ENCODE measurements around the gene PSEN2. TPM values are rescaled to one million over a fixed set of nuclear protein-coding genes. Genes with fewer than 3 reads are reported as not detected.

PSEN2 gene
- total RNA-seq, 1 donor from 2014 or later = 173 TPM

GRCh38 chr1:226884116-226884625, 13.8 kb downstream of the PSEN2 start:
- H3K9ac ChIP-seq (ENCODE audit: low read depth in 1 of 3, low read length in 3 of 3) = no peak overlapping the region
- H3K27me3 ChIP-seq (ENCODE audit: control insufficient read depth in 3 of 3, insufficient read depth in 3 of 3, low read length in 3 of 3) = no peaks in the 10 kb centered on the region
- H3K4me1 ChIP-seq (ENCODE audit: control insufficient read depth in 3 of 3, insufficient read depth in 3 of 3, low read length in 3 of 3) = peaks cover 12 to 26% (median 18%) of the 10 kb centered on the region in 3 donors
- no peak overlapping the region for H3K27ac ChIP-seq (ENCODE audit: low read depth, low read length)
- H3K9me3 ChIP-seq (ENCODE audit: control insufficient read depth in 3 of 3, low read length in 3 of 3) = no peaks in the 10 kb centered on the region
- no peak overlapping the region for H3K4me3 ChIP-seq (ENCODE audit: low read length in 3 of 3)
- peaks cover 25 to 41% (median 36%) of the 10 kb centered on the region in 3 donors for H3K36me3 ChIP-seq (ENCODE audit: control insufficient read depth in 3 of 3, insufficient read depth in 3 of 3, low read length in 3 of 3)

DNA sequence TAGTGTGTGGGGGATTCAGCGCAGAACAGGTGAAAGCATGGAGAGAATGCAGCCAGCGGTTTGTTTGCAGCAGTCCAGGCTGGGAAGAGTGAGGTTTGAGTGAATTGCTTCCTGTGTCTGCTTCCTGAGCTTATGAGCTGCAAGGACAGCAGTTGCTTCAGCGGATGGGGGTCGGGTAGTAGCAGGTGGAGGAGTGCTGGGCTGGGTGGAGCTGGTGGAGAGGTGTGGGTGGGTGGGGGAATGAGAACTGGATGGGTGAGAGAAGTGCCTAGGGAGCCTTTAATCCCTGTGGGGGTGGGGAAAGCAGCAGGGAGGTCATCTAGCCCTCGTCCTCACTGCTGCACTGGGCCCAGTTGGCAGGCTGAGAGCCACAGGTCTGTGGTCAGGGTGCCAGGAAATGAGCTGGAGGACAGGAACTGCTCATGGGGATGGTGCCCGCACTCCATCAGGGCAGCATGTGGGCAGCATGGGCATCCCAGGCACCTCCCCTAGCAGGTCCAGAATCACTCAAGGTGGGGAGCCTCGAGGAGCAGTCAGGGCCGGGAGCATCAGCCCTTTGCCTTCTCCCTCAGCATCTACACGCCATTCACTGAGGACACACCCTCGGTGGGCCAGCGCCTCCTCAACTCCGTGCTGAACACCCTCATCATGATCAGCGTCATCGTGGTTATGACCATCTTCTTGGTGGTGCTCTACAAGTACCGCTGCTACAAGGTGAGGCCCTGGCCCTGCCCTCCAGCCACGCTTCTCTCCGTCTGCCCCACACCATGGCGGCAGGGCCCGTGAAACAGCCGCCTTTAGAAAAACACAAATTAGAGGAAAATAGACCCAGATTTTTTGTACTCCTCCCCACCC, 14.8 kb downstream of the PSEN2 start:
- H3K9me3 ChIP-seq (ENCODE audit: control insufficient read depth in 3 of 3, low read length in 3 of 3) = no peaks in the 10 kb centered on the region
- no peak overlapping the region for H3K27ac ChIP-seq (ENCODE audit: low read depth, low read length)
- peaks cover 12 to 26% (median 18%) of the 10 kb centered on the region in 3 donors for H3K4me1 ChIP-seq (ENCODE audit: control insufficient read depth in 3 of 3, insufficient read depth in 3 of 3, low read length in 3 of 3)
- H3K4me3 ChIP-seq (ENCODE audit: low read length in 3 of 3) = no peak overlapping the region
- H3K9ac ChIP-seq (ENCODE audit: low read depth in 1 of 3, low read length in 3 of 3) = no peak overlapping the region
- no peaks in the 10 kb centered on the region for H3K27me3 ChIP-seq (ENCODE audit: control insufficient read depth in 3 of 3, insufficient read depth in 3 of 3, low read length in 3 of 3)
- H3K36me3 ChIP-seq (ENCODE audit: control insufficient read depth in 3 of 3, insufficient read depth in 3 of 3, low read length in 3 of 3) = peaks cover 33 to 39% (median 37%) of the 10 kb centered on the region in 3 donors

DNA sequence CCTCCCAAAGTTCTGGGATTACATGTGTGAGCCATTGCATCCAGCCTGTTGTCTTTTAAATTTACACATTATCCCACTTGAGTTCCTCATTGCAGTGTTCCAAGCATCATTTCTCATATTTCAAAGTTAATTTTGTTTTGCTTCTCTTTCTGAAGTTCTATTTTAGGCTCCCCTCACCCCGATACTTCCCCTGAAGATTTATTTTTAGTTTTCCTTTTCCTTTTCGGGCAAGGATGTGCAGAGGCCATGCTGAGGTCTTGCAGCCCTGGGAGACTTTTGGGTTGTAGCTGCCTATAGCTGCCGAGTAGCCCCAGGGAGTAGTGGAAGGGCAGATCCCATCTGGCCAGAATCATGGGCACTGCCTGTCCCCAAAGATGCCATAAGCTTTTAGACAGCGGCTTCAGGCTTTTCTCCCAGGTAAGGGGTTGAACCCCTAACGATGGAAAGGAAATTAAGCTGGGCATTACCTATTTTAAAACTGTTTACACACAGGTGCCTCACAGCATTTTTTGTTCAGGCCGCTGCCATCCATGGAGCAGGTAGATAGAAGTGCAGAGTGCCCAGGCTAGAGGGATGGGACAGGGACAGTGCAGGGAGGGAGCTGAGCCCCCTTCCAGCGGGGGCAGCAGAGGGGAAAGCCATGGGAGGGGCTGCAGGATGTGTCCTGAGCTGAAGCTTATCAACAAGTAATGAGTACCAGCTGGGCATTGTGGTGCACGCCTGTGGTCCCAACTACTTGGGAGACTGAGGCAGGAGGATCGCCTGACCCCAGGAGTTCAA, 15.9 kb downstream of the PSEN2 start:
- no peaks in the 10 kb centered on the region for H3K27me3 ChIP-seq (ENCODE audit: control insufficient read depth in 3 of 3, insufficient read depth in 3 of 3, low read length in 3 of 3)
- peaks cover 12 to 26% (median 18%) of the 10 kb centered on the region in 3 donors for H3K4me1 ChIP-seq (ENCODE audit: control insufficient read depth in 3 of 3, insufficient read depth in 3 of 3, low read length in 3 of 3)
- H3K27ac ChIP-seq (ENCODE audit: low read depth, low read length) = no peak overlapping the region
- no peaks in the 10 kb centered on the region for H3K9me3 ChIP-seq (ENCODE audit: control insufficient read depth in 3 of 3, low read length in 3 of 3)
- no peak overlapping the region for H3K9ac ChIP-seq (ENCODE audit: low read depth in 1 of 3, low read length in 3 of 3)
- H3K4me3 ChIP-seq (ENCODE audit: low read length in 3 of 3) = no peak overlapping the region
- H3K36me3 ChIP-seq (ENCODE audit: control insufficient read depth in 3 of 3, insufficient read depth in 3 of 3, low read length in 3 of 3) = peaks cover 37 to 45% (median 43%) of the 10 kb centered on the region in 3 donors

DNA sequence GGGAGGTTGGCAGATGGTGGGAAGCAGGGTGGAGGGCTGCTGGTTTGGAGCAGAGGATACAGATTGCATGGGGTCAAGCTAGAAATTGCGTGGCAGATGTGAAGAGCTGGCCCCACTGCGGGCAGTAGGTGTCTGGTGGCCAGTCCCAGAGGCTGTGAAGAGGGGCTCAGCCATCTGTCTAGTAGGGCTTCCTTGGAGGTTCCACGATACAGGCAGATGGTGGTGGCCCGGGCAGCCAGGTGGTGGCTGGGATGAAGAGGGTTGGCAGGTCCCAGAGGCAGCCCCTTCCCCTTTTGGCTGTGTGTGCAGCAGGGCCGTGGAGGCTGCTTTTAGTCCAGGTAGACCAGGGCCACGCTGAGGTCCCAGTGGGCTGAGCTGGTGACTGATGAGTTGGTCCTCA, 16.6 kb downstream of the PSEN2 start:
- Histone ChIP-seq H3K9ac (ENCODE audit: low read depth in 1 of 3, low read length in 3 of 3) (no peak overlapping the region), H3K27ac (ENCODE audit: low read depth, low read length) (no peak overlapping the region), H3K4me3 (ENCODE audit: low read length in 3 of 3) (no peak overlapping the region), H3K4me1 (ENCODE audit: control insufficient read depth in 3 of 3, insufficient read depth in 3 of 3, low read length in 3 of 3) (peaks cover 10 to 24% (median 17%) of the 10 kb centered on the region in 3 donors), H3K9me3 (ENCODE audit: control insufficient read depth in 3 of 3, low read length in 3 of 3) (no peaks in the 10 kb centered on the region), H3K36me3 (ENCODE audit: control insufficient read depth in 3 of 3, insufficient read depth in 3 of 3, low read length in 3 of 3) (peaks cover 43 to 48% (median 43%) of the 10 kb centered on the region in 3 donors), H3K27me3 (ENCODE audit: control insufficient read depth in 3 of 3, insufficient read depth in 3 of 3, low read length in 3 of 3) (no peaks in the 10 kb centered on the region)

DNA sequence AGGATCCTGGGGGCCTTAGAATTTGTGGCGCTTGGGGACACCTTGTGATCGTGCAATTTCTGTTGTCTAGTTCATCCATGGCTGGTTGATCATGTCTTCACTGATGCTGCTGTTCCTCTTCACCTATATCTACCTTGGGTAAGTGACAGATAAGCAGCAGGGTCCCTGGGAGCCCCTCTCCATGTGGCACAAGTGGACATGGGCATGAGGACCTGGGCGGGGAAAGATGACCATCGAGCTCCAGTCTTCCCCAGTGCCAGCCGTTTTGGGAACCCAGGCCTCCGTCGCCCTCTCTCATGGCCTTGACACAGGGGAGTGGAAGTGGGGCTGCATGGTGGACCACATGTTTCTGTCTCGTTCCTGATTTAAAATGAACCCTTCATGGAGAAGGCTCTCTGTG, 17.6 kb downstream of the PSEN2 start:
- H3K27me3 ChIP-seq (ENCODE audit: control insufficient read depth in 3 of 3, insufficient read depth in 3 of 3, low read length in 3 of 3) = no peaks in the 10 kb centered on the region
- H3K9me3 ChIP-seq (ENCODE audit: control insufficient read depth in 3 of 3, low read length in 3 of 3) = no peaks in the 10 kb centered on the region
- H3K27ac ChIP-seq (ENCODE audit: low read depth, low read length) = no peak overlapping the region
- no peak overlapping the region for H3K4me3 ChIP-seq (ENCODE audit: low read length in 3 of 3)
- no peak overlapping the region for H3K9ac ChIP-seq (ENCODE audit: low read depth in 1 of 3, low read length in 3 of 3)
- H3K4me1 ChIP-seq (ENCODE audit: control insufficient read depth in 3 of 3, insufficient read depth in 3 of 3, low read length in 3 of 3) = peaks cover 8 to 15% (median 10%) of the 10 kb centered on the region in 3 donors
- H3K36me3 ChIP-seq (ENCODE audit: control insufficient read depth in 3 of 3, insufficient read depth in 3 of 3, low read length in 3 of 3) = peaks cover 44 to 56% (median 49%) of the 10 kb centered on the region in 3 donors

DNA sequence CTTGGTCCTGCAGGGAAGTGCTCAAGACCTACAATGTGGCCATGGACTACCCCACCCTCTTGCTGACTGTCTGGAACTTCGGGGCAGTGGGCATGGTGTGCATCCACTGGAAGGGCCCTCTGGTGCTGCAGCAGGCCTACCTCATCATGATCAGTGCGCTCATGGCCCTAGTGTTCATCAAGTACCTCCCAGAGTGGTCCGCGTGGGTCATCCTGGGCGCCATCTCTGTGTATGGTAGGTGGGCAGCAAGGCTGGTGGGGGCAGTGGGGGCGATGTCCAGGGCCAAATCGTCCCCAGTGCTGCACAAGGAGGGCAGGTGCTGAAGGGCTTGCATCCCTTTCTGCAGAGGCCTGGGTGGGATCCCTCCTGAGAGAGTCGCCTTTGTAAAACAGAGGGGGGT, 18.4 kb downstream of the PSEN2 start:
- Histone ChIP-seq H3K9ac (ENCODE audit: low read depth in 1 of 3, low read length in 3 of 3) (no peak overlapping the region), H3K4me3 (ENCODE audit: low read length in 3 of 3) (no peak overlapping the region), H3K9me3 (ENCODE audit: control insufficient read depth in 3 of 3, low read length in 3 of 3) (no peaks in the 10 kb centered on the region), H3K4me1 (ENCODE audit: control insufficient read depth in 3 of 3, insufficient read depth in 3 of 3, low read length in 3 of 3) (peaks cover 5 to 11% (median 10%) of the 10 kb centered on the region in 3 donors), H3K27ac (ENCODE audit: low read depth, low read length) (no peak overlapping the region), H3K27me3 (ENCODE audit: control insufficient read depth in 3 of 3, insufficient read depth in 3 of 3, low read length in 3 of 3) (no peaks in the 10 kb centered on the region), H3K36me3 (ENCODE audit: control insufficient read depth in 3 of 3, insufficient read depth in 3 of 3, low read length in 3 of 3) (peaks cover 44 to 56% (median 50%) of the 10 kb centered on the region in 3 donors)

GRCh38 chr1:226889616-226890330, 19.4 kb downstream of the PSEN2 start:
- Histone ChIP-seq H3K9me3 (ENCODE audit: control insufficient read depth in 3 of 3, low read length in 3 of 3) (no peaks in the 10 kb centered on the region), H3K9ac (ENCODE audit: low read depth in 1 of 3, low read length in 3 of 3) (no peak overlapping the region), H3K4me3 (ENCODE audit: low read length in 3 of 3) (no peak overlapping the region), H3K36me3 (ENCODE audit: control insufficient read depth in 3 of 3, insufficient read depth in 3 of 3, low read length in 3 of 3) (peaks cover 51 to 66% (median 55%) of the 10 kb centered on the region in 3 donors), H3K27me3 (ENCODE audit: control insufficient read depth in 3 of 3, insufficient read depth in 3 of 3, low read length in 3 of 3) (no peaks in the 10 kb centered on the region), H3K27ac (ENCODE audit: low read depth, low read length) (no peak overlapping the region), H3K4me1 (ENCODE audit: control insufficient read depth in 3 of 3, insufficient read depth in 3 of 3, low read length in 3 of 3) (peaks cover 5 to 11% (median 10%) of the 10 kb centered on the region in 3 donors)

- Histone ChIP-seq H3K4me1 (ENCODE audit: control insufficient read depth in 3 of 3, insufficient read depth in 3 of 3, low read length in 3 of 3) (peaks cover 0 to 5% (median 4%) of the 10 kb centered on the region in 3 donors), H3K27me3 (ENCODE audit: control insufficient read depth in 3 of 3, insufficient read depth in 3 of 3, low read length in 3 of 3) (no peaks in the 10 kb centered on the region), H3K27ac (ENCODE audit: low read depth, low read length) (no peak overlapping the region), H3K4me3 (ENCODE audit: low read length in 3 of 3) (no peak overlapping the region), H3K9ac (ENCODE audit: low read depth in 1 of 3, low read length in 3 of 3) (no peak overlapping the region), H3K9me3 (ENCODE audit: control insufficient read depth in 3 of 3, low read length in 3 of 3) (no peaks in the 10 kb centered on the region), H3K36me3 (ENCODE audit: control insufficient read depth in 3 of 3, insufficient read depth in 3 of 3, low read length in 3 of 3) (peaks cover 53 to 73% (median 58%) of the 10 kb centered on the region in 3 donors)
Observed at GRCh38 chr1:226890331-226891108, 20.1 kb downstream of the PSEN2 start.

DNA sequence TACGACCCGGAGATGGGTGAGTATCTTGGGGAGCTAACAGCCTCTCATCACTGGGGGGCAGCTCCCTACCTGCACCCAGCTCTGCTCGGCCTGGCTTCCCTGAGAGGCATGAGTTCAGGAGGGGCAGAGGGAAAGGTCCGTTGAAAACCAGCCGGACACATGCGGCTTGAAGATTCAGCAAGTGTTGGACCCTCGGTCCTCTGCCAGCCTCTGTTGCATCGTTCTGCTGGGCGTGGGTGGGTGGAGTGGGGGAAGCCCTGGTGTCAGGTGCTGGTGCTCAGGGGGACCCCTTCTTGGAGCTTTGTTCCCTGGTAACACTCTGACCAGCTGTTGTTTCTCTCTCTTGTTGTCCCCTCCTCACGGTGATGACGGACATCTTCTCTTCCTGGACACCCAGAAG, 20.9 kb downstream of the PSEN2 start:
- H3K27ac ChIP-seq (ENCODE audit: low read depth, low read length) = no peak overlapping the region

More for the DNA sequence above, 20.9 kb downstream of the PSEN2 start:
- Histone ChIP-seq H3K4me1 (ENCODE audit: control insufficient read depth in 3 of 3, insufficient read depth in 3 of 3, low read length in 3 of 3) (peaks cover 0 to 4% (median 2%) of the 10 kb centered on the region in 3 donors), H3K4me3 (ENCODE audit: low read length in 3 of 3) (no peak overlapping the region), H3K36me3 (ENCODE audit: control insufficient read depth in 3 of 3, insufficient read depth in 3 of 3, low read length in 3 of 3) (peaks cover 60 to 77% (median 61%) of the 10 kb centered on the region in 3 donors), H3K9ac (ENCODE audit: low read depth in 1 of 3, low read length in 3 of 3) (no peak overlapping the region), H3K27me3 (ENCODE audit: control insufficient read depth in 3 of 3, insufficient read depth in 3 of 3, low read length in 3 of 3) (no peaks in the 10 kb centered on the region), H3K9me3 (ENCODE audit: control insufficient read depth in 3 of 3, low read length in 3 of 3) (no peaks in the 10 kb centered on the region)
